Measurements from ENCODE around the gene PKIG. TPM values are rescaled to one million over a fixed set of nuclear protein-coding genes. Genes with fewer than 3 reads are reported as not detected.
A peak's percentile ranks its signal among the peaks of the same experiment; 100 is the strongest.

Gene PKIG
- total RNA-seq: 20.3 to 29.3 TPM (median 26.1 TPM) in 3 replicates
- long read RNA-seq, transcript PKIG-202 (4 exons, 1,180 nt): minor isoform, 12 of 41 reads
- long read RNA-seq, transcript PKIG-207 (4 exons, 1,191 nt): major isoform, 23 of 41 reads
- long read RNA-seq, partial matches to known transcripts: 0 of 41 reads
- long read RNA-seq, other reads (novel, unspliced or antisense): 4 of 41 reads

- Mint-ChIP-seq H3K4me3 (ENCODE audit: unreplicated experiment) (peak within 1 kb of the TSS; percentile 67), H3K9me3 (ENCODE audit: low read depth) (no peaks in the 10 kb centered on the region), H3K36me3 (ENCODE audit: low read depth) (no peaks in the 10 kb centered on the region), H3K4me1 (ENCODE audit: low read depth) (peaks cover 82% of the 10 kb centered on the region), H3K27ac (ENCODE audit: unreplicated experiment) (peak within 1 kb of the TSS; percentile 94), H3K27me3 (ENCODE audit: low read depth) (no peaks in the 10 kb centered on the region)
- no peak for TF ChIP-seq CTCF (IDR thresholded peaks at IDR 0.05)
- DNase-seq (ENCODE audit: low spot score): no peak
Measured at GRCh38 chr20:44582311-44583025, at the start of gene PKIG. PKIG (plus strand) TSS chr20:44582579; CDS start chr20:44614557, 31,978 bp downstream.

GRCh38 chr20:44532981-44533331, 49.4 kb upstream of the PKIG start:
- no peaks in the 10 kb centered on the region for H3K27me3 Mint-ChIP-seq (ENCODE audit: low read depth)
- no peak overlapping the region for H3K27ac Mint-ChIP-seq (ENCODE audit: unreplicated experiment)
- H3K4me3 Mint-ChIP-seq (ENCODE audit: unreplicated experiment): no peak overlapping the region
- no peak for TF ChIP-seq CTCF (IDR thresholded peaks at IDR 0.05)
- H3K36me3 Mint-ChIP-seq (ENCODE audit: low read depth): no peaks in the 10 kb centered on the region
- H3K4me1 Mint-ChIP-seq (ENCODE audit: low read depth): peaks cover 4% of the 10 kb centered on the region
- no peak for DNase-seq (ENCODE audit: low spot score)
- no peaks in the 10 kb centered on the region for H3K9me3 Mint-ChIP-seq (ENCODE audit: low read depth)

GRCh38 chr20:44533928-44534327, 48.5 kb upstream of the PKIG start:
- H3K4me1 Mint-ChIP-seq (ENCODE audit: low read depth): peaks cover 4% of the 10 kb centered on the region
- no peak overlapping the region for H3K27ac Mint-ChIP-seq (ENCODE audit: unreplicated experiment)
- H3K27me3 Mint-ChIP-seq (ENCODE audit: low read depth): no peaks in the 10 kb centered on the region
- H3K9me3 Mint-ChIP-seq (ENCODE audit: low read depth): no peaks in the 10 kb centered on the region
- TF ChIP-seq CTCF (IDR thresholded peaks at IDR 0.05): no peak
- no peak for DNase-seq (ENCODE audit: low spot score)
- no peaks in the 10 kb centered on the region for H3K36me3 Mint-ChIP-seq (ENCODE audit: low read depth)
- no peak overlapping the region for H3K4me3 Mint-ChIP-seq (ENCODE audit: unreplicated experiment)

- peaks cover 10% of the 10 kb centered on the region for H3K4me1 Mint-ChIP-seq (ENCODE audit: low read depth)
- no peak overlapping the region for H3K27ac Mint-ChIP-seq (ENCODE audit: unreplicated experiment)
- H3K36me3 Mint-ChIP-seq (ENCODE audit: low read depth): no peaks in the 10 kb centered on the region
- no peak for TF ChIP-seq CTCF (IDR thresholded peaks at IDR 0.05)
- DNase-seq (ENCODE audit: low spot score): no peak
- H3K9me3 Mint-ChIP-seq (ENCODE audit: low read depth): no peaks in the 10 kb centered on the region
- H3K4me3 Mint-ChIP-seq (ENCODE audit: unreplicated experiment): no peak overlapping the region
- H3K27me3 Mint-ChIP-seq (ENCODE audit: low read depth): no peaks in the 10 kb centered on the region
Measured at GRCh38 chr20:44536175-44536574, 46.2 kb upstream of the PKIG start.

- no peaks in the 10 kb centered on the region for H3K27me3 Mint-ChIP-seq (ENCODE audit: low read depth)
Measured at GRCh38 chr20:44537993-44538392, 44.4 kb upstream of the PKIG start.

More at GRCh38 chr20:44537993-44538392, 44.4 kb upstream of the PKIG start:
- no peaks in the 10 kb centered on the region for H3K9me3 Mint-ChIP-seq (ENCODE audit: low read depth)
- peak; percentile 63 for TF ChIP-seq CTCF (IDR thresholded peaks at IDR 0.05)
- H3K27ac Mint-ChIP-seq (ENCODE audit: unreplicated experiment): no peak overlapping the region
- no peaks in the 10 kb centered on the region for H3K36me3 Mint-ChIP-seq (ENCODE audit: low read depth)
- DNase-seq (ENCODE audit: low spot score): no peak
- H3K4me3 Mint-ChIP-seq (ENCODE audit: unreplicated experiment): no peak overlapping the region
- H3K4me1 Mint-ChIP-seq (ENCODE audit: low read depth): peaks cover 7% of the 10 kb centered on the region

All from chondrocyte (in vitro differentiated cells).